Caco-2 (cell line): ENCODE measurements around the gene LHPP. TPM values are rescaled to one million over a fixed set of nuclear protein-coding genes. Genes with fewer than 3 reads are reported as not detected.

ENCODE experiments used
- BruUV-seq: library from RNA; stranded (reverse); fragments of 400-500 nt; replicated peaks from 2 replicates; lab custom pipeline; 2021; lab: Mats Ljungman, UMichigan
- CTCF ChIA-PET: fragments of 300-600 bp; sonication (Branson Sonifier 250); formaldehyde crosslinking; loops from one replicate; lab custom pipeline; 2022; ENCODE audit warnings: antibody characterized with exemption; lab: Charles Lee
- POLR2A ChIA-PET: fragments of 300-600 bp; sonication (Branson Sonifier 250); formaldehyde crosslinking; loops from one replicate; lab custom pipeline; 2022; ENCODE audit warnings: antibody characterized with exemption; lab: Charles Lee
- DNase-seq, 2 experiments: peaks; one replicate each; pipeline versions ENCODE4 v3.0.0 to v3.0.0-alpha.2; 2020 to 2022
- H3K27me3 ChIP-seq: replicated peaks from 2 replicates; pipeline ENCODE4 v1.6.0; 2011; ENCODE audit warnings: low read length; ENCODE audit not compliant: control insufficient read depth, insufficient read depth
- H3K36me3 ChIP-seq: 2 replicates; pipeline ENCODE4 v1.5.1; 2011; ENCODE audit warnings: low read length; ENCODE audit not compliant: control insufficient read depth, insufficient read depth
- H3K4me1 ChIP-seq: fragments of 250-450 bp; sonication (Bioruptor Pico); 2 replicates; pipeline ENCODE4 v1.5.1; 2020; ENCODE audit warnings: mild to moderate bottlenecking
- H3K4me3 ChIP-seq: 2 replicates; pipeline ENCODE4 v1.5.1; 2011; ENCODE audit warnings: low read depth, mild to moderate bottlenecking, control low read depth, low read length
- H3K9me3 ChIP-seq: fragments of 250-450 bp; sonication (Bioruptor Pico); 2 replicates; pipeline ENCODE4 v1.5.1; 2020; ENCODE audit warnings: mild to moderate bottlenecking, moderate library complexity
- H3K27ac Mint-ChIP-seq: one replicate; pipeline ENCODE4 v1.8.0; 2022; ENCODE audit warnings: mixed read lengths; ENCODE audit not compliant: unreplicated experiment
- H3K27me3 Mint-ChIP-seq: one replicate; pipeline ENCODE4 v1.8.0; 2022; ENCODE audit warnings: mixed read lengths; ENCODE audit not compliant: insufficient read depth, unreplicated experiment
- H3K36me3 Mint-ChIP-seq: one replicate; pipeline ENCODE4 v1.8.0; 2022; ENCODE audit warnings: mild to moderate bottlenecking, mixed read lengths; ENCODE audit not compliant: insufficient read depth, unreplicated experiment
- H3K4me1 Mint-ChIP-seq: one replicate; pipeline ENCODE4 v1.8.0; 2022; ENCODE audit warnings: low read depth, mixed read lengths; ENCODE audit not compliant: unreplicated experiment
- H3K4me3 Mint-ChIP-seq: one replicate; pipeline ENCODE4 v1.8.0; 2022; ENCODE audit warnings: mild to moderate bottlenecking, moderate library complexity, mixed read lengths; ENCODE audit not compliant: unreplicated experiment
- H3K9me3 Mint-ChIP-seq: one replicate; pipeline ENCODE4 v1.8.0; 2022; ENCODE audit warnings: mixed read lengths; ENCODE audit not compliant: unreplicated experiment
- intact Hi-C: fragments of 100-400 bp; cut with micrococcal nuclease; formaldehyde crosslinking; loops from one replicate; pipeline ENCODE4 v1.10.0; 2022; ENCODE audit not compliant: unreplicated experiment
- total RNA-seq: library from RNA; stranded (reverse); gene quantifications from 2 replicates; pipeline ENCODE4 v1.2.3, GENCODE V29; 2022
- TF ChIP-seq, protein P1 (sequence below), 2 experiments: fragments of 200-600 bp in 1 of 2; IDR thresholded peaks; 1 replicate in 1 of 2; 2 replicates in 1 of 2; pipeline versions ENCODE4 v1.5.1 to v1.8.0; 2011 to 2022; ENCODE audit warnings: antibody characterized with exemption in 1 of 2, control low read depth in 1 of 2, inconsistent platforms in 1 of 2, low read depth in 1 of 2, low read length in 1 of 2, mild to moderate bottlenecking in 1 of 2, moderate library complexity in 1 of 2; ENCODE audit not compliant: insufficient read depth in 1 of 2, severe bottlenecking in 1 of 2, unreplicated experiment in 1 of 2

The LHPP gene
- total RNA-seq, 1 experiment from 2014 or later: 15.9 TPM

DNA sequence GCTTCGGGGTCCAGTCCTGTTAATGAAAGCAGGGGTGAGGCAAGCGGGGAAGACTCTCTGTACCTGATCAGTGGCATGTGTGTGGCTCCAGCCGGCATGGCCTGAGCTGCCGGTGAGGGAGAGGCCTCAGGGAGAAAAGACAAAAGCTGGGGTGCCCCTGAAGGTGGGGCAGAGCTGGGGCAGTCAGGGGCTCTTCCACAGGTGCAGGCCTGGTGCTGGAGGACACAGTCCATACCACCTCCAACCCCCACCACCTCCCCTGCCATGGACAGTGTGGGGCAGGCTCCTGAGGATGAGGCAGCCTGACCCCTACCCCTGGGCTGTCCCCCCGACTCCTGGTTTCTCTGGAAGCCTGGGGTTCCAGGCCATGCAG is 129.5 kb downstream of the LHPP start:
- Histone ChIP-seq H3K4me3 (no peak overlapping the region), H3K36me3 (no peaks in the 10 kb centered on the region), H3K27me3 (no peaks in the 10 kb centered on the region), H3K9me3 (no peaks in the 10 kb centered on the region), H3K4me1 (peaks cover 12% of the 10 kb centered on the region)
- no peaks in the 10 kb centered on the region for H3K27me3 Mint-ChIP-seq
- no peak overlapping the region for H3K4me3 Mint-ChIP-seq
- ChIA-PET CTCF (no interaction called here), POLR2A (no interaction called here)
- no peak overlapping the region for H3K27ac Mint-ChIP-seq
- H3K36me3 Mint-ChIP-seq: no peaks in the 10 kb centered on the region
- intact Hi-C loops: no loop called here
- no peaks in the 10 kb centered on the region for H3K4me1 Mint-ChIP-seq
- no peak for DNase-seq
- BruUV-seq: no TSS peak
- TF ChIP-seq, protein P1, sequence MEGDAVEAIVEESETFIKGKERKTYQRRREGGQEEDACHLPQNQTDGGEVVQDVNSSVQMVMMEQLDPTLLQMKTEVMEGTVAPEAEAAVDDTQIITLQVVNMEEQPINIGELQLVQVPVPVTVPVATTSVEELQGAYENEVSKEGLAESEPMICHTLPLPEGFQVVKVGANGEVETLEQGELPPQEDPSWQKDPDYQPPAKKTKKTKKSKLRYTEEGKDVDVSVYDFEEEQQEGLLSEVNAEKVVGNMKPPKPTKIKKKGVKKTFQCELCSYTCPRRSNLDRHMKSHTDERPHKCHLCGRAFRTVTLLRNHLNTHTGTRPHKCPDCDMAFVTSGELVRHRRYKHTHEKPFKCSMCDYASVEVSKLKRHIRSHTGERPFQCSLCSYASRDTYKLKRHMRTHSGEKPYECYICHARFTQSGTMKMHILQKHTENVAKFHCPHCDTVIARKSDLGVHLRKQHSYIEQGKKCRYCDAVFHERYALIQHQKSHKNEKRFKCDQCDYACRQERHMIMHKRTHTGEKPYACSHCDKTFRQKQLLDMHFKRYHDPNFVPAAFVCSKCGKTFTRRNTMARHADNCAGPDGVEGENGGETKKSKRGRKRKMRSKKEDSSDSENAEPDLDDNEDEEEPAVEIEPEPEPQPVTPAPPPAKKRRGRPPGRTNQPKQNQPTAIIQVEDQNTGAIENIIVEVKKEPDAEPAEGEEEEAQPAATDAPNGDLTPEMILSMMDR (IDR thresholded peaks at IDR 0.05; ENCODE audit: insufficient read depth in 1 of 2, low read depth in 1 of 2, low read length in 1 of 2, severe bottlenecking in 1 of 2, unreplicated experiment in 1 of 2): no peak
- H3K9me3 Mint-ChIP-seq: no peaks in the 10 kb centered on the region

DNA sequence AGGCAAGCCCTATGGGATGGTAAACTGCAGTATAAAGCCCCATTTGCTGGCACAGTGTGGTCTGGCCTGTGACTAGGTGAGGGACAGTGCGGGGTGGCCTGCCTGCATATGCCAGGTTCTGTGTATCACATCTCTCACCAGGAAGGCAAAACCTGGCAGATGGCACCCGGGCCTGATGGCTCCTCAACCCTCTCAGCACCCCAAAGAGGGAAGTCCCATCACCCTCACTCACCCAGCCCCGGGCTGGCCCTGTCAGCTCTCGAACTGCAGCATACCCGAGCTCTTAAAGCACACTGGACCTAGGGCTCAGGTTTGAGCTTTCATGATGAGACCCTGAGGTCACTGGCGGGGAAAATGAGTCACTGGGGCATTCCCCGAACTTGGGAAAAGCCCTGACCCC is 130.5 kb downstream of the LHPP start:
- Mint-ChIP-seq H3K4me1 (no peaks in the 10 kb centered on the region), H3K27ac (no peak overlapping the region), H3K4me3 (no peak overlapping the region), H3K27me3 (no peaks in the 10 kb centered on the region), H3K36me3 (no peaks in the 10 kb centered on the region), H3K9me3 (no peaks in the 10 kb centered on the region)
- ChIA-PET POLR2A (no interaction called here), CTCF (no interaction called here)
- peaks cover 17% of the 10 kb centered on the region for H3K4me1 ChIP-seq
- no TSS peak for BruUV-seq
- no peaks in the 10 kb centered on the region for H3K27me3 ChIP-seq
- TF ChIP-seq, protein P1 (IDR thresholded peaks at IDR 0.05; ENCODE audit: insufficient read depth in 1 of 2, low read depth in 1 of 2, low read length in 1 of 2, severe bottlenecking in 1 of 2, unreplicated experiment in 1 of 2): no peak
- H3K36me3 ChIP-seq: no peaks in the 10 kb centered on the region
- no peak overlapping the region for H3K4me3 ChIP-seq
- H3K9me3 ChIP-seq: no peaks in the 10 kb centered on the region
- intact Hi-C loops: no loop called here
- no peak for DNase-seq

DNA sequence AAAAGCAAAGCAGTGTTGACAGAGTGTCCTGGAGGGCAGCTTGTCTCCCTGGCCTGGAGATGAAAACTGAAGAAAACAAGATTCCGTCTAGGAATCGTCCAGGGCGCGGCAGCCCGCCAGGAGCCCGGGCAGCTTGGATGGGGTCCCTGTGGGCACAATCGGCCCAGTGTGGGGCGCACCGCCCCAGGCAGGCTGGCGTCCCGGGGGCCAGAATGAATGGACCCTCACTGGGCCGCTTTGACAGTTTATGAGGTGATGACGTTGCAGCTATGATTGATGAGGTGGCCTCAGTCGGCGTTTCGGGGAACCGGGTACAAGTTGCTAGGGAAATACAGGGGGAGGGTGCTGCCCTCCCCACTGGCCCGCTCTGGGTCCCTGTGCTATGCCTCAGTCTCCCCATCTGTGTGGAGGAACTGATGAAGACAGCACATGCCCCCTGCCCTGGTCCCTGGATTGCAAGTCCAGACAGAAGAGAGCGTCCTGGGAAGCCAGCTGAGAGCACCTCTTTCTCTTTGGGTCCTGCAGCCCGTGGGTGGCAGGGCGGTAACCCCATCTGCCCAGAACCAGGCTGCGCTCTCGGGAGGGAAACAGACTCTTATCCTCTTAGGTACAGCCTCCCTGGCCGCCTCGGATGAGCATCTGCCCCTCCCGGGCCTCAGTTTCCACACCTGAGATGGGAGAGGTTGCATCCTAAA is 131.3 kb downstream of the LHPP start:
- TF ChIP-seq, protein P1 (IDR thresholded peaks at IDR 0.05; ENCODE audit: insufficient read depth in 1 of 2, low read depth in 1 of 2, low read length in 1 of 2, severe bottlenecking in 1 of 2, unreplicated experiment in 1 of 2): no peak
- intact Hi-C loops: no loop called here
- Histone ChIP-seq H3K36me3 (no peaks in the 10 kb centered on the region), H3K27me3 (no peaks in the 10 kb centered on the region), H3K4me1 (peaks cover 21% of the 10 kb centered on the region), H3K4me3 (no peak overlapping the region), H3K9me3 (no peaks in the 10 kb centered on the region)
- no peak overlapping the region for H3K4me3 Mint-ChIP-seq
- no peak overlapping the region for H3K27ac Mint-ChIP-seq
- BruUV-seq: no TSS peak
- CTCF ChIA-PET: no interaction called here
- no peaks in the 10 kb centered on the region for H3K4me1 Mint-ChIP-seq
- H3K27me3 Mint-ChIP-seq: no peaks in the 10 kb centered on the region
- no peaks in the 10 kb centered on the region for H3K36me3 Mint-ChIP-seq
- POLR2A ChIA-PET: no interaction called here
- H3K9me3 Mint-ChIP-seq: no peaks in the 10 kb centered on the region
- DNase-seq: peak in 1 of 2 experiments; percentile 15
